Left lobe of liver (tissue), 2 donors: Measurements from ENCODE around the gene TMPRSS3. TPM values are rescaled to one million over a fixed set of nuclear protein-coding genes. Genes with fewer than 3 reads are reported as not detected.

Experiments
- ATAC-seq: fragments of 200-7000 bp; cut with Tn5 transposase; one replicate; pipeline ENCODE4 v1.9.1; 2020; ENCODE audit warnings: mild to moderate bottlenecking, moderate library complexity
- DNase-seq: peaks from one replicate; pipeline ENCODE4 v3.0.0-alpha.2; 2020; ENCODE audit warnings: low spot score
- total RNA-seq: library from RNA; stranded (reverse); gene quantifications from one replicate; pipeline ENCODE4 v1.2.1, GENCODE V29; 2021
- donor health status: DM: no; HTN: no; CAD: no; lungs with moderate emphysema.
- donor health status: DM: no; HTN: yes; CAD: no.

Gene TMPRSS3
- total RNA-seq, 1 donor from 2014 or later: 1.0 TPM

DNA sequence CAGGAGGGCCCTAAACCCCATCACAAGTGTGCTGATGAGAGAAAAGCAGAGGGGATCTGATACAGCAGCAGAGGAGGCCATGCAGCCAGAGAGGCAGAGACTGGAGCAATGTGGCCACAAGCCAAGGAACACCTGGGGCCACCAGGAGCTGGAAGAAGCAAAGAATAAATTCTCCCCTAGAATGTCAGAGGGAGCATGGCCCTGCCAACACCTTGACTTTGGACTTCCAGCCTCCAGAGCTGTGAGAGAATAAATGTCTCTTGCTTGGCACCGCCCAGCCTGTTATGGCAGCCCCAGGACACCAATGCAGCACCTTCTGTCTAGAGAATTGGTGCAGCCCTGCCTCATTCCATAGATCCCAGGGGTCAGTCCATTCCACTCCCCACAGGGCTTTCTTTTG is 33.2 kb upstream of the TMPRSS3 start:
- DNase-seq (no peak), ATAC-seq (no peak)

DNA sequence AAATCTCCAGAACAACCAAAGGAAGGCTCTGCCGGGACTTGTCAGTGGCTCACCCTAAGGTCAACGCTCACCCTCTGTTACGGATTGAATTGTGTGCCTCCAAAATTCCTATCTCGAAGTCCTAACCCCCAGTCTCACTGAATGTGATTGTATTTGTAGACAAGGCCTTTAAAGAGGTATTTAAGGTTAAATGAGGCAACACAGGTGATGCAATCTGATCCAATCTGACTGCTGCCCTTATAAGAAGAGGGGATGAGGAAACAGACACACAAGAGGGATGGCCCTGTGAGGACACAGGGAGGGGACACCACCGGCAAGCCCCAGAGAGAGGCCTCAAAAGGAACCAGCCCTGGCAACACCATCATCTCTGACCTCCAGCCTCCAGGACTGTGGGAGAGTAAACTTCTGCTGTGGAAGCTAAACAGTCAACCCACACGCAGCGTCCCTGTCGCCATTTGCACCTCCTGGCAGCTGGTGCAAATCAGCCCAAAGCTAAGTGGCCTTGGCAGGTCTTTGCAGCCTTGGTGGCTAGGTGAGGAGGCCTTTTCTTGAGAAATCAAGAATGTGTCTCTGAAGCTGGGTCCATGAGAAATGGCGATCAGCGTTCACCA is 32.1 kb upstream of the TMPRSS3 start:
- DNase-seq (no peak), ATAC-seq (no peak)

DNA sequence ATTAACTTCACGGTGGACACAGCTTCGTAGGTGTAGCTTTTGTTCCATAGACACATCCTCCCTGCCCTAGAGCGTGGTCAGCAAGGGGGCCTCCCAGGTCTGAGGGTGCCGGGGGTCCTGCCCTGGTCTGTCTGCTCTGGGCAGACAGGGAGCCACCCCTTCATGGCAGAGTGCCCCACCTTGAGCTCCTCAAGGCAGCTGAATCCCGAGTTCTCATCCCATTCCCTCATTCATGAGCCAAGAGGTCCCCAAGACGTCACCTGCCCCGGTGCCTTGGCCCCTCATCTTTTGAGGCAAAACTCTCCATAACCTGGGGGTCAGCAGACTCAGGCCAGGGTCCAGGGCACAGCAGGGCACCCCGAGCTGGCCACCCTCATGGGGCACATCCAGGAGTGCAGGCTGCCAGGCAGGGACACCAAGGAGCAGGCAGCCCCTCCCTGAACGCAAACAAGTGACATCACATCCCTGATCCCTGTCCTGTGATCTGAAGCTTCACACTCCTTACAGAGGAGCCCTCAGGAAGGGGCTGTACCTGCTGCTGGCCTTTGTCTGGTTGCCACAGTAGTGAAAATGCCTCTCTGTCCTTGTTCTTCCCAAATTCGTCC is 31.1 kb upstream of the TMPRSS3 start:
- DNase-seq: no peak
- no peak for ATAC-seq

DNA sequence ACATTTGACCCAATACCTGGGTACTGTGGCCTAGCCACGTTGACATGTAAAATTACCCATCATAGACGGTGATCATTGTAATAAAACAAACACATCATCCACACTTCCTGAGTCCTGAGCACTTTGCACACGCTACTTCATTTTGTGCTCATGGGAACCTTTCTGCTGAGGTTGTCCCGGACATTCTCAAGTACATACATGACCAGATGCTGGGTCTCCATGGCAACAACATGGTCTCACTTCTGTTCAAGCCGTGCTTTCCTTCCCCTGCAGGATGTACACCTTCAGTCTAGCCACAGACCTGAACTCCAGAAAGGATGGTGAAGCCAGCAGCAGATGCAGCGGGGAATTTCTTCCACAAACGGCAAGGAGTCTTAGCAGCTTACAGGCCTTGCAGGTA is 30.6 kb upstream of the TMPRSS3 start:
- ATAC-seq (no peak), DNase-seq (no peak)

DNA sequence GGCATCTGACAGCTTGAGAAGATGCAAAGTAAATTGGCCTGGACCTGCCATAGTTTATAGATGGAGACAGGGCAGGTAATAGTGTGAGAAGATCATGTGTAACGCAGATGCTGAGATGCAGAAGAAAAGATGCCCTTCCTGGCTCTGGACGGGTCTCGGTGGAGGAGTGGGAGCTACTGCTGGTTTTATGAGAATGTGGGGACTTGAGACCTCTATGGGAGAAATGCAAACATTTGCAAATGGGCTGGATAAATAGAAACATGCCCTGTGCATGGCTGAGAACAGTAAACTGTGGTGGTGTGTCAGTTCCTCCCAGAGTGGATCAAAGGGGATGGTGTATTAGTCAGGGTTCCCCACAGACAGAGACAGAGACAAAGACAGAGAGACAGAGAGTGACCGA is 29.7 kb upstream of the TMPRSS3 start:
- no peak for ATAC-seq
- DNase-seq: no peak

DNA sequence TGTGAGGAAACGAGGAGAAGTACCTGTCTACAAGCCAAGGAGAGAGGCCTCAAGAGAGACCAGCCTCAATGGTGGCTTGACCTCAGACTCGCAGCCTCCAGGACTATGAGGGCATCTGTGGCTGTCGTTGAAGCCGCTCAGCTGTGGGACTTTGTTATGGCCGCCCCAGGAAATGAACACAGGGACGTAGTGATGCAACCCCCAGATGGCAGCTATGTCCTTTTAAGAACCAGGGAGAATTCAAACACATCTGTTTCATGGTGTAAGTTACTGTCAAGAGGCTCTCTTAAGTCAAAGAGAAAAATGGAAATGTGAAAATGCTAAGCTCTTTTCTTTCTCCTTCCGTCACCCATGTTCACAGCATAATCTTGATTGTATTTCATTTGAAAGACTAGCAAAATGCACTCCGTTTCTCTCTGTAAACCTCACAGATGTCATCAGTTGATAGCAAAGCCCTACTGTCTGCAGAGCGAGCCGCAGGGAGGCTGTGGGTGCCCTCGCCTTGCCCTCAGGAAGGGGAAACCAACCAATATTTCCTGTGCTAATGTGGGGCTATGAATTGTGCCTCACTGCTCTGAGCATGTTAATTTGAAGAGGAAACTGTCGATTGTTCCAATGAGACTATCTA is 29.2 kb upstream of the TMPRSS3 start:
- no peak for ATAC-seq
- DNase-seq: no peak

DNA sequence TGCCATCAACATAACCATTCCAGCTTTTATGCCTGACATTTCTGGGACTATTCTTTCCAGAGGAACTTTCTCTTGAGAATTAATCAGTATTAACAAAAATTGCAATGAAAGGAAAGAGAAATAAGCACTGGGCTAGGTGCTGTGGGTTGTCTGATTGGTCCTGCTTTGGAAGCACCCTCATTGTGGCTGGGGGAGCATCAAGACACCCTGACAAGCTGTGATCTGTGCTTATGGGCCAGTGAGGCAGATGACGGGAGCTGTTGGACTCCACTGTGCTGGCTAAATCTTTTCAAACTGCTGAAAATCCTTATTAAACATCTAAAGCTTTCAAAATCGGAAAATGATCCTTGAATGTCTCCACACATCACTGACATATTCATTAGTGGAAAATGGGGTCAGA is 27.8 kb upstream of the TMPRSS3 start:
- ATAC-seq (no peak), DNase-seq (no peak)

DNA sequence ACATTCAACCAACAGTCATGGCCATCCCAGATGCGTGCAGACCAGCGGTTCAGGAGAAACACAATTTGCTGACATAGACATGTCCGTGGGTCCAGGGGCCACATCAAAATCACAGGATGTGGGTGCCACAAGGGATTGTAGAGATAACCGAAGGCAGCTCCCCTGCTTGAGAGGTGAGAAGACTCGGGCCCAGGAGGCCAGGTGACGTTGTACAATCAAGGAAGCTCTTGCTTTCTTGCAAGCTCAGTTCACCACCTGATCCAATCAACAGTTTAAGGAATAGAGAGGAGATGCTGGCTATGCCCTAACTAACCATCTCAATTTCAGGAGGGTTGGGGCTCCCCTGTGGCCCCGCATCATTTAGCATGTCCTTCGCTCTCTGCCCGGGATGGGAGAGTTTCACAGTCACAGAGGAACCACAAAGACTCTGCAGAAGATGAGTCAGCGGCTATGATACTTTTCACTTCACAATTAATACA is 27.4 kb upstream of the TMPRSS3 start:
- ATAC-seq (no peak), DNase-seq (no peak)

DNA sequence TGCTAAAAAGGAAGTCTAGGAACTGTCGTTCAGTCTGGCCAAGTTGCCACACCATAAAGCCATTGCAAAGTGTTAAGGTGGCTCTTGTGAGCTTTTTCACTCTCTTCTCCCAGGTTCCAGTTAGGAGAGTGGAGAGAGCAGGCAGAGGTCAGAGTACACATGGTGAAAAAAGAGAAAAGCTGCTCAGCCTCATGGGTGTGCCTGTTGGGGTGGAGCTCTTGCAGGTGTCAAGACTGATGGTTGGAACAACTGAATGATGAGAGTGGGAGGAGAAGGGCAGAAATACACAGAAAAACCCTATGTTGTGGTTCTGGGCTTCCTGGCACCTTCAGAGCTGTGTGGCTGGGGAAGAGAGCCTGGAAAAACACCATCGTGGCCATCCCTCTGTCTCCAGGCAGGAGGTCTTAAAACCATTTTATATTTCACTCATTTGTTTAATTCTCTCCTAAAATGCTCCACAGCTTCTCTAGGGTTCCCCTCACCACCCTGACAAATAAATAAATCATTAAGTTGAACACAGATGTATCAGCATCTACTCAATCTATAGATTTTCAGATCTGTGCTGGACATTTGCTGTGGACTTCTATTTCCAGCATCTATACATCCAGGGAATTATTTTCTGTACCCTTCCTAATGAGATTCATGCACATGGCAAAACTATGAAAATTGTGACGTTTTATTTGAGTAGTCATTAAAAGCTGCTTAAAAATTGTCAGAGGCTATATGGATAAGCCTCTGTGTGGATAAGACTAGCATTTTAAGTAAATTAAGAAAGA is 25.4 kb upstream of the TMPRSS3 start:
- ATAC-seq: no peak
- DNase-seq: no peak

DNA sequence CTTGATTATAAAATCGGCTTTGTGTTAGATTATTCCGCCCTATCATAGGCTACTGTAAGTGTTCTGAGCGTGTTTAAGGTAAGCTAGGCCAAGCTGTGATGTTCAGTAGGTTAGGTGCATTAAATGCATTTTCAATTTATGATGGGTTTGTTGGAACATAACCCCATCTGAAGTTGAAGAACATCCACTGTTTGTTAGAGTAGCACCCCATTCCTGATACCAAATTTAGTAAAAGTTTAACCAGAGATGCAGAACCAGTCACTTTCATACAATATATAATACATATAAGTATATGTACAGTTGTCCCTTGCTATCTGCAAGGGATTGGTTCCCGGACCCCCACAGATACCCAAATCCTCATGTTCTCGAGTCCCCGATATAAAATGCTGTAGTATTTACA is 24.0 kb upstream of the TMPRSS3 start:
- ATAC-seq: no peak
- no peak for DNase-seq

DNA sequence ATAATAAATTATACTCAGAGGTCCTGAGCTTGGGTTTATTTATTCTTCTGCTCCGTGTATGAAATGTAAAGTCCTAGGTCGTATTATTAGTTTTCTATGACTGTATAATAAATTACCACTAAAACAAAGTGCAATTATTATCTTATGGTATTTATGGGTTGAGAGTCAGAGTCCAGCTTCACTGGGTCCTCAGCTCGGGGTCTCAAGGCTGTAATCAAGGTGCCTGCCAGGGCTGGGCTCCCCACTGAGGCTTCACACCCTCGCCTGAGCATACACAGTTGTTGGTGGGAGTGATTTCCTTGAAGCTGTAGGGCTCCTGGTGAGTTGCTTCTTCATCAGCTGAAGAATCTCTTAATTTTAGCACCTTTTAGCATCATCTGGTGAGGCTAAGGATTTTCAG is 23.0 kb upstream of the TMPRSS3 start:
- DNase-seq (no peak), ATAC-seq (no peak)

DNA sequence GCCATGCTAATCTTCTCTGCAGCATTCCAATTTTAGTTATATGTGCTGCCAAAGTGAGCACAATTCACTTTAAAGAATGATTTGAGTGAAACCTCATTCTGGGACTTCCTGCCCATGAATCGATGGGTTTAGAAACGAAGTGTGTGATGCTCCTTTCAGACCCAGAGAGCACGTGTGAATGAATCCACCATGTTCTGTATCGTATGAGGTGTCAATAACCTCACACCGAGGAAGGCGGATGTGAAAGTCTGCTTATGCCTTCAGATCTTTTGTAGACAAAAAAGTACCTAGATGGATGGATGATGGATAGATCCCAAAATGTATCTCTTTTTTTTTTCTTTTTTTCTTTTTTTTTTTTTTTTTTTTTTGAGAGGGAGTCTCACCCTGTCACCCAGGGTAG is 21.7 kb upstream of the TMPRSS3 start:
- ATAC-seq (no peak), DNase-seq (no peak)

DNA sequence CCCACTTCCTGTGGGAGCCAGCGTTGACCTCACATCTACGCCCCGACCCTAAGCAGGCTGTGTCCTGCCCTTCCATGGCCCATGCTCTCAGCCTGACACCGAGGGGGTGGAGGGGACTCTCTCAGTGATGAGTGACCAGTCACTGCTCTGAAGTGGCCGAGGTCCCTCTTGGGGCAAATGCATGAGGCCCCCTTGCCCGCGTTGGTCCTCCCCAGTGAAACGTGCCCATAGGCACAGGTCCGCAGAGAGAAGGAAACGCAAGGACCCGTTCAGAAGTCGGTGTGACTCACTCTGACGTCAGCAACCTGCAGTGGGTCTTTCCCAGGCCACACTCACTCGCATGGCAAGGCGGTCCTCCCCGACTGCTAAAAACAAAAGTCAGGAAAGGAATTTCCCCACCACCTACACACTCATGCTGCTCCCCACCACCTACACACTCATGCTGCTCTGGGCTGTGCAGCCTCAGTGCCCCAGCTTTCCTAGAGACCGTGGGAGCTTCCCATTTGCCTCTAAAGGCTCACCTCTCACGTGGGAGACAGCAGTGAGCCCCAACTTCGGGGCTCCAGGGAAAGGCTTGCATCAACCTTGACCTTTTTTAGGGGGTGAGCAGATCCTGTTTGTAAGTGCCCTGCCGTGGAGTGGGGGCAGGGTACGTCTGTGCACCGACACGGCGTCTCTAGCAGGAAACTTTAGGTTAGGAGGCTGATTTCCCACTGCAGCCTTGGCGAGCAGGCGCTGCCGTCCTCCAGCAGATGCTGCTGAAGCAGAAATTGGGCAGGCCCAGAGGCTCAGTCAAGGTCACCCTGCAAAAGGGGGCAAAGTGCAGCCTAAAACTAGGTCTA is 19.3 kb upstream of the TMPRSS3 start:
- ATAC-seq: no peak
- DNase-seq: no peak

DNA sequence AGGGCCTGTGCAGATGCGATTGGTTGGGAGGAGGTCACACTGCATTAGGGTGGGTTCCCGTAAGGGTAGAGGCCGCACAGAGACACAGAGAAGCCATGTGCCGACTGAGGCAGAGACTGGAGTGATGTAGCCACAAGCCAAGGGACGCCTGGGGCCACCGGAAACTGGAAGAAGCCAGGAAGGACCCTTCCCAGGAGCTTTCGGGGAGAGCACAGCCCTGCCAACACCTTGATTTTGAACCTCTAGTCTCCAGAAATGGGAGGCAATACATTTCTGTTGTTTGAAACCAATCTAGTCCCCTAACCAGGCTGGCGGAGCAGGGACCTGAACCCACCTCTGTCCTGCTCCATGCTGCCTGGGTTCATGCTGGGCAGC is 18.7 kb upstream of the TMPRSS3 start:
- no peak for DNase-seq
- no peak for ATAC-seq

DNA sequence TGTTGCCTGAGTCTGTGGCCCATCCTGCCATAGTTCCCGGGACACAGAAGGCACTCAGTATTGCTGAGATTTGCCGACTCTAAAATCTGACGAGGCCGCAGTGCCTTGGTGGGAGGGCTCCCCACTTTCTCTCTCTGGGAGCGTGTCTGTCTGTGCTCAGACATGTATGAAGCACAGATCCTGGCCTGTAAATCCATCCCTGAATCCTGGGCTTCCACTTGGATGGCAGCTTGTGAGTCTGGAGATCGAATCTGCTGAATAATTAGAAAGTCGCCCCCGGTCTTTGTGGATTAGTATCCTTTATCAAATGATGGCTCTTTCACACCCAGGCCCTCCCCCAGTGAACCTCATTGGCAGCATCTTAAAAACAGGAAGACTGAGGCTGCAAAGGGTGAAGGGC is 18.2 kb upstream of the TMPRSS3 start:
- no peak for ATAC-seq

DNA sequence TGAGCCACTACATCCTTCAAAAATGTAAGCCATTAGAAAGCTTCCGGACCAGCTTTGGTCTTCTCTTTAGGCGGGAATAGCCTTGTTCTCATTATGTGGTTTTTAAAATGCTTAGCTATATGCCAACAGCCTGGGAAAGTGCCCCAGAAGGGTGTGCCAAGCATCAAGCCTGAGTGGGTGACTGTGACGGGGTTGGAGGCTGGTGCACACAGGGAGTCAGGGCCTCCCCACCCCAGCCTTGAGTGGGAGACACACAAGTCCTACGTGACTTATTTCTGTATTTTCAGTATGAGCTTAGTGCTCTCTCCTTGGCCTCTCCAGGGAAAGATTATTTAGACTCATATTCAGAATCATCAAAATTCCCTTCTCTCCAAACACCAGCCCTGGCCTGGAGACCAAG is 17.6 kb upstream of the TMPRSS3 start:
- ATAC-seq (no peak), DNase-seq (no peak)

More for the DNA sequence above, 18.2 kb upstream of the TMPRSS3 start:
- no peak for DNase-seq

DNA sequence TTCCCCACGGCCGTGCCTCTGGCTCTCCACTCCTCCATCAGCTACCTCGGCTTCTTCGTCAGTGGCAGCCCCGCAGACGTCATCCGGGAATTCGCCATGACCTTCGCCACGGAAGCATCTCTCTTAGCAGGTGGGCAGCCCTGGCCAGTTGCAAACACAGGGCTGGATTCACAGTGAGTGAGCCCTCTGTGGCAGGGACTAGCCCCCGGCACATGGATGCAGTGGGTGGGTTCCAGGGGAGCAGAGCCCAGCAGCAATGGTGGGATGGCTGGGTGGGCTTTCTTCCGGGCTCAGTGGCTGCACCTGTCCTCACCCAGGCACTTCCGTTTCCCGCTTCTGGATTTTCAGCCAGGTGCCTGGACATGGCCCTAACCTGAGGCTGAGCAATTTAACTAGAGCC is 17.2 kb upstream of the TMPRSS3 start:
- DNase-seq (no peak), ATAC-seq (no peak)

DNA sequence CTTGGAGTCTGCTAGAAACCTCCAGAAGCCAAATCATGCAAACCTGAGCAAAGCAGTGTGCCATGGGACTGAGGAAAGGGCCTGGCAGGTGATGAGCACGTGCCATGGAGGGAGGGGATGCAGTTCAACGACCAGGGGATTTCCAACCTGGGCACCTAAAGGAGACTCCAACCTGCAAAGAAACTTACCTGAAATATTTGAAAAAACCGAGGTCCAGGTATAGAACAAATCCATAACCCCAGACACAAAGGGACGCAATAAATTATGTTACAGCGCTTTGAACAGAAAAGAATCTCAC is 16.7 kb upstream of the TMPRSS3 start:
- no peak for DNase-seq

DNA sequence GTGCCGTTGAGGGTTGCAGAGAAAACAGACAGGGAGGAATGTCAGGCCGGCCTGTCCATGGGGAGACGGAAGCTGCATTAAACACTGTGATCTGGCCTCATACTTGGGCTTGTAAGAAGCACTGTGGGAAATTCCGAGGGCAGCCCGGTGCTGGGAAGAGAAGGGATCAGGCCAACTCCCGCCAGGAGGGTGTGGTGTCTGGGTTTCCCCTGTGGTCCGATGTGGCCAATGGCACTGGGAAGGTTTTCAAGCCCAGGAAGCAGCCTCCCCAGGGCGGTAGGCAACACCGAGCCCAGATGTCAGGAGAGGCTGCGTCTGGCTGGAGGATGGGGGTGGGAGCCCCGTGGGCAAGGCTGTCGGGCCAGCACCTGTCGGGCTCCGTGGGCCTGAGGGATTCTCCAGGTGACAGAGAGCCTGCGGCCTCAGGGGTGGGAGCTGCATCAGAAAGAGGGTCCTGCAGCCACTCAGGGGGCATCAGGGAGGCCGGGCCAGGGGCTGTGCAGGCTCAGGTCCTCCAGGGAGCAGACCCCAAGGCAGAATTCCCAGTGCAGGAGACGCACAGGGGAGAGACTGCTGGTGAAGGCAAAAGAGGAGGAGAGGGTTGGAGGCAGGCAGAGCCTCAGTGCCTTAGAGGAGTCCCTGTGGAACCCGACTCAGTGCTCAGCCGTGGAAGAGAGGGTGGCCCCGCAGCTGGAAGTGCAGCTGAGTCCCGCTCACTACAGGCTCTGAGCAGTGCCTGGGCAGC is 16.2 kb upstream of the TMPRSS3 start:
- no peak for DNase-seq
- no peak for ATAC-seq

More for the DNA sequence above, 16.7 kb upstream of the TMPRSS3 start:
- no peak for ATAC-seq

DNA sequence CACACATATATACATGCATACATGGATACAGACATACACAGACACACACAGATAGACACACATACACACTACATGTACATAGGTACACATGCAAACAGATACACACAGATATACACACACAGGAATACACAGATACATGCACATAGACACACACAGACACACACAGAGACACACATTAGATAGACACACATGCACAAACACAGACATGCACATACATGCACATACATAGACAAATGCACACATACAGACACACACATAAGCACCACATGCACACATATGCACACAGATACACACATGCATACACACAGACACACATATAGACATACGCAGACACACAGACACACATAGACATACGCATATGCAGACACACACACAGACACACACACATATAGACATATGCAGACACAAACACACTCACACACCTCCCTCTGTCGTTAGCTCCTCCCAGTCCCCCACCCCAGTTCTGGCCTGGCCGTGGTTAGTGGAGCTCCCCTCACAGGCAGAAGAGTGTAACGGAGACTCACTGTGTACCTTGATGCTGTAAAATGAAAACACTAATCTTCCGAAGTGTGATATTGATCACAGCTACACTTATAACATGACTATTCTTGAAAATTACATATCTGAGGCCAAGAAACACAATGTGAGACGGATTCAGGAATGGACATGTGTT is 15.5 kb upstream of the TMPRSS3 start:
- no peak for DNase-seq

More for the DNA sequence above, 15.5 kb upstream of the TMPRSS3 start:
- ATAC-seq: no peak
